OCI-LY1 (cell line): ENCODE results near the gene TRIM54.

Source experiments
- H2AFZ ChIP-seq: fragments of 200-600 bp; sonication (generic), shearing (Covaris generic); 2 replicates; pipeline ENCODE4 v1.6.0; 2014; ENCODE audit warnings: antibody characterized with exemption, mild to moderate bottlenecking, low read length
- H3F3A ChIP-seq: fragments of 200-600 bp; sonication (generic), shearing (Covaris generic); 2 replicates; pipeline ENCODE4 v1.6.0; 2014; ENCODE audit warnings: mild to moderate bottlenecking, antibody characterized with exemption, low read length, moderate library complexity; ENCODE audit not compliant: insufficient read depth
- H3K27ac ChIP-seq: fragments of 200-600 bp; sonication (generic); 2 replicates; pipeline ENCODE4 v1.5.1; 2014; ENCODE audit warnings: low read length, mixed run types, mild to moderate bottlenecking, low read depth; ENCODE audit not compliant: poor library complexity, severe bottlenecking
- H3K27me3 ChIP-seq: fragments of 200-600 bp; sonication (generic); 2 replicates; pipeline ENCODE4 v1.6.0; 2014; ENCODE audit warnings: antibody characterized with exemption, mild to moderate bottlenecking, low read length, moderate library complexity; ENCODE audit not compliant: insufficient read depth
- H3K36me3 ChIP-seq: fragments of 200-600 bp; sonication (generic); 2 replicates; pipeline ENCODE4 v1.6.1; 2014; ENCODE audit warnings: mild to moderate bottlenecking, antibody characterized with exemption, low read length, moderate library complexity, mixed read lengths; ENCODE audit not compliant: insufficient read depth
- H3K4me1 ChIP-seq: fragments of 200-600 bp; sonication (generic); 2 replicates; pipeline ENCODE4 v1.5.1; 2014; ENCODE audit warnings: mild to moderate bottlenecking, low read length, moderate library complexity; ENCODE audit not compliant: insufficient read depth, severe bottlenecking
- H3K4me2 ChIP-seq: fragments of 200-600 bp; sonication (generic), shearing (Covaris generic); 2 replicates; pipeline ENCODE4 v1.6.1; 2014; ENCODE audit warnings: low read length
- H3K4me3 ChIP-seq: fragments of 200-600 bp; sonication (generic); 2 replicates; pipeline ENCODE4 v1.5.1; 2014; ENCODE audit warnings: low read length, low read depth, mild to moderate bottlenecking, mixed read lengths; ENCODE audit not compliant: poor library complexity, severe bottlenecking
- H3K79me2 ChIP-seq: fragments of 200-600 bp; shearing (Covaris generic); 2 replicates; pipeline ENCODE4 v1.6.1; 2016; ENCODE audit warnings: mixed run types, low read length, mixed read lengths; ENCODE audit not compliant: insufficient read depth
- H3K9ac ChIP-seq: fragments of 200-600 bp; sonication (generic), shearing (Covaris generic); 2 replicates; pipeline ENCODE4 v1.6.1; 2014; ENCODE audit warnings: mild to moderate bottlenecking, low read length, mixed read lengths
- H3K9me2 ChIP-seq: fragments of 200-600 bp; sonication (generic), shearing (Covaris generic); 2 replicates; pipeline ENCODE4 v1.6.1; 2014; ENCODE audit warnings: low read depth, mild to moderate bottlenecking, low read length, mixed read lengths
- H3K9me3 ChIP-seq: fragments of 200-600 bp; shearing (Covaris generic); 2 replicates; pipeline ENCODE4 v1.6.1; 2014; ENCODE audit warnings: low read length, mixed read lengths
- H4K20me1 ChIP-seq: fragments of 200-600 bp; sonication (generic), shearing (Covaris generic); 2 replicates; pipeline ENCODE4 v1.6.0; 2016; ENCODE audit warnings: mild to moderate bottlenecking, low read length; ENCODE audit not compliant: insufficient read depth
- EZH2 ChIP-seq: fragments of 200-600 bp; sonication (generic), shearing (Covaris generic); IDR thresholded peaks from 2 replicates; pipeline ENCODE4 v1.8.0; 2017; ENCODE audit warnings: borderline replicate concordance, mixed run types, mild to moderate bottlenecking, antibody characterized with exemption, low read length, moderate library complexity, mixed read lengths
- TF ChIP-seq, protein P1 (sequence below): fragments of 200-600 bp; sonication (generic), shearing (Covaris generic); IDR thresholded peaks from 2 replicates; pipeline ENCODE4 v1.5.1; 2017; ENCODE audit warnings: mild to moderate bottlenecking, antibody characterized with exemption, low read length, moderate library complexity, mixed read lengths

Gene TRIM54

DNA sequence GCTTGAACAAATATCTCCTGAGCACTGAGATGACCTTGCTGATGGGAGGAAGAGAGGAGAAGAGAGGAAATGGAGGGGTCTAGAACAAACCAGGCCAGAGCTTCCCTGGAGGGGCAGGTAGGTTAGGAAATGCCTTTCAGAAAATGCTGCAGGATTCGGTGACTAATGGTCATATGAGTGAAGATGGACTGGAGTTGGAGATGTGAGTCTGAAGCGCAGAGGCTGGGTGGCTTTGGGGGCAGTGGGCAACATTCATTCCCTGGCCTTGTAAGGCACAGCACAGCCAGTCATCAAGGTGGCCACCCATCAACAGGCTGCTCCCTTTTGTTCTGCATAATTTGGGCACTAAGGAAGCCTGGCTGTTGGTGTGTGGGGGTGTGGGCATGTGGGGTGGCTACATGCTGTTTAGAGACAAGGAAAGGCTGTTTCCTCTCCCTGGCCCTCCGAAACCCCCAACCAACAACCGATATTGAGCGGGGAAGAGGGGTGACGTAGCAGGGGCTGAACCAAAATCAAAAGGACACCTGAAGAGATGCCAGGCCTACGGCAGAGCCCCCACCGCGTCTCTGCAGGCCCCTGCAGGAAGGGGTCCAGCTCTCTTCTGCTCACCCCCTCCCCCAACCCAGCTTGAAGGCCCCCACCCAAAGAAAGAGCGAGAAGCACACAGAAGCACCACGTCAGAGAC is 20.8 kb upstream of the TRIM54 start:
- Histone ChIP-seq H3K27me3 (peaks cover 30% of the 10 kb centered on the region), H3K9me2 (no peaks in the 10 kb centered on the region), H3K4me2 (no peak overlapping the region), H3F3A (no peaks in the 10 kb centered on the region), H3K36me3 (no peaks in the 10 kb centered on the region), H4K20me1 (no peaks in the 10 kb centered on the region), H3K79me2 (no peaks in the 10 kb centered on the region), H2AFZ (no peak overlapping the region), H3K9ac (no peak overlapping the region), H3K27ac (no peak overlapping the region), H3K9me3 (no peaks in the 10 kb centered on the region), H3K4me3 (no peak overlapping the region), H3K4me1 (peaks cover 20% of the 10 kb centered on the region)
- TF ChIP-seq, protein P1, sequence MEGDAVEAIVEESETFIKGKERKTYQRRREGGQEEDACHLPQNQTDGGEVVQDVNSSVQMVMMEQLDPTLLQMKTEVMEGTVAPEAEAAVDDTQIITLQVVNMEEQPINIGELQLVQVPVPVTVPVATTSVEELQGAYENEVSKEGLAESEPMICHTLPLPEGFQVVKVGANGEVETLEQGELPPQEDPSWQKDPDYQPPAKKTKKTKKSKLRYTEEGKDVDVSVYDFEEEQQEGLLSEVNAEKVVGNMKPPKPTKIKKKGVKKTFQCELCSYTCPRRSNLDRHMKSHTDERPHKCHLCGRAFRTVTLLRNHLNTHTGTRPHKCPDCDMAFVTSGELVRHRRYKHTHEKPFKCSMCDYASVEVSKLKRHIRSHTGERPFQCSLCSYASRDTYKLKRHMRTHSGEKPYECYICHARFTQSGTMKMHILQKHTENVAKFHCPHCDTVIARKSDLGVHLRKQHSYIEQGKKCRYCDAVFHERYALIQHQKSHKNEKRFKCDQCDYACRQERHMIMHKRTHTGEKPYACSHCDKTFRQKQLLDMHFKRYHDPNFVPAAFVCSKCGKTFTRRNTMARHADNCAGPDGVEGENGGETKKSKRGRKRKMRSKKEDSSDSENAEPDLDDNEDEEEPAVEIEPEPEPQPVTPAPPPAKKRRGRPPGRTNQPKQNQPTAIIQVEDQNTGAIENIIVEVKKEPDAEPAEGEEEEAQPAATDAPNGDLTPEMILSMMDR, result no peak
- TF ChIP-seq EZH2, result no peak

DNA sequence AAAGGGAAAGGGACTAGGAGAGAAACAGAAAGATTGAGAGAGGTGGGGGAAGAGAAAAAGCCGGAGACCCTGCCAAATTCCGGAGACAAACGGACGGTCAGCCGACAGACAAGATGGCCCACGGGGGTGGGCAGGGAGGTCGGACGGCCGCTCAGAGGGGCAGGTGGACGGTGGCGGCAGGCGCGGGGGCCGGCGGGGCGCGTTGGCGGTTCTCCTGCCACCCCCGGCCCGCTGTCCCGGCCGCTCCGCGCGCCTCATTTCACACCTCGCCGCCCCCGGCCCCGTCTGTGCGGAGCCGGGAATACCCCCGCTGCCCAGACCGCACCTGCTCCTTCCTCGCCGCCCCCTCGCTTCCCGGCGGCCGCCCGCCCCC is 20.3 kb upstream of the TRIM54 start:
- Histone ChIP-seq H3K27ac (no peak overlapping the region), H3K9me3 (no peaks in the 10 kb centered on the region), H3K4me3 (no peak overlapping the region), H3K36me3 (no peaks in the 10 kb centered on the region), H3F3A (no peaks in the 10 kb centered on the region), H2AFZ (no peak overlapping the region), H3K9ac (no peak overlapping the region), H3K9me2 (no peaks in the 10 kb centered on the region), H3K27me3 (peaks cover 29% of the 10 kb centered on the region), H3K79me2 (no peaks in the 10 kb centered on the region), H4K20me1 (no peaks in the 10 kb centered on the region), H3K4me1 (peaks cover 20% of the 10 kb centered on the region), H3K4me2 (no peak overlapping the region; the same call in 1 of the 2 replicates)
- no peak for TF ChIP-seq EZH2
- TF ChIP-seq, protein P1, result no peak

DNA sequence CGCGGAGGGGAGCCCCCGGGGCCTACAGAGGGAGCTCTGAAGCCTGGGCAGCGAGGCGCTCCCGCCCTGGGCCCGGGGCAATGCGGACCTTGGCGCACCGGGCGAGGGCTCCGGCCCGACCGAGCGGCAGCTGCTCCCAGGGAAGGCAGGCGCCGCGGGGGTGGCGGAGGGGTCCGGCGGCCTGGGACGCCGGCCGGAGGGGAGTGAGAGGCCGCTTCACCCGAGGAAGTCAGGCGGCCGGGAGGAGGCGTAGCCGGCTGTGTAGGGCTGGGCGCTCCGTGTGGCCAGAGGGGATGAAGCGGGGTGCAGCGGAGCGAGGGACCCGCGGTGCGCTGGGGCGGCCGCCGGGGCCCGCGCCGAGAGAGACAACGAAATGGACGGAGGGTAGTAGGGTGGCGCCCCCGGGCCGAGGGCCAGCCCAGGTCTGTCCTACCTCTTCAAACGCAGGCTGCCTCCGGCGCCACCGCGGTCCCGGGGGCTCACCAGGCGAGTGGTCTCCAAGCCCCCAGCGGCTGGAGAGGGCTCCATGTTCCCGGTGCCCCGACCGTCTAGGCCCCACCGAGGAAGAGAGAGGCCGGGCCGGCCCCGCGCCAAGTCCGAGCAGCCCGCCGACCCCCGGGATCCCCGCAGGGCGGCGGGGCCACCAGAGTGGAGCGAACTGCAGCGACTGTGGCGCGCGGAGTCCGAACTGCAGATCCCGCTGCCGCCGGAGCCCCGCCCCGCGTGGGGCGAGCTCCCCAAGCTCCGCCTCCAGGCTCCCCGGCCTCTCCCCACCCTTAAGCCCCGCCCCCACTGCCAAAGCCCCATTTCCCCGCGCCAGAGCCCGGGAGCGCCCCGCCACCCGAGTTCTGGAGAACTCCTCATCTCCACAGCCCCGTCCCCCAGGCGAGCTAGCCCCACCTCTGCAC is 19.6 kb upstream of the TRIM54 start, which contains the start of gene SLC30A3:
Gene SLC30A3, minus strand, starts transcription at position 669 of the 908 bp plus-strand sequence. Its CDS starts 141 bp downstream, at position 528.
- peaks cover 23% of the 10 kb centered on the region for H3K27me3 ChIP-seq
- H3K9ac ChIP-seq, result no peak within 1 kb of the TSS
- H2AFZ ChIP-seq, result no peak within 1 kb of the TSS
- H3K79me2 ChIP-seq, result no peaks in the 10 kb centered on the region
- no peaks in the 10 kb centered on the region for H3F3A ChIP-seq
- no peaks in the 10 kb centered on the region for H3K9me3 ChIP-seq
- H4K20me1 ChIP-seq, result no peaks in the 10 kb centered on the region
- H3K9me2 ChIP-seq, result no peaks in the 10 kb centered on the region
- H3K4me2 ChIP-seq, result peak within 1 kb of the TSS; percentile 74
- H3K27ac ChIP-seq, result no peak within 1 kb of the TSS
- H3K4me3 ChIP-seq, result peak within 1 kb of the TSS; percentile 52
- H3K4me1 ChIP-seq, result peaks cover 20% of the 10 kb centered on the region
- TF ChIP-seq, protein P1, result no peak
- TF ChIP-seq EZH2, result no peak
- H3K36me3 ChIP-seq, result no peaks in the 10 kb centered on the region
